ENCODE measurements around the gene ZBTB22. TPM values are rescaled to one million over a fixed set of nuclear protein-coding genes. Genes with fewer than 3 reads are reported as not detected.

Gene ZBTB22
- total RNA-seq, 2 donors from 2014 or later = 15.0 to 29.5 TPM

DNA sequence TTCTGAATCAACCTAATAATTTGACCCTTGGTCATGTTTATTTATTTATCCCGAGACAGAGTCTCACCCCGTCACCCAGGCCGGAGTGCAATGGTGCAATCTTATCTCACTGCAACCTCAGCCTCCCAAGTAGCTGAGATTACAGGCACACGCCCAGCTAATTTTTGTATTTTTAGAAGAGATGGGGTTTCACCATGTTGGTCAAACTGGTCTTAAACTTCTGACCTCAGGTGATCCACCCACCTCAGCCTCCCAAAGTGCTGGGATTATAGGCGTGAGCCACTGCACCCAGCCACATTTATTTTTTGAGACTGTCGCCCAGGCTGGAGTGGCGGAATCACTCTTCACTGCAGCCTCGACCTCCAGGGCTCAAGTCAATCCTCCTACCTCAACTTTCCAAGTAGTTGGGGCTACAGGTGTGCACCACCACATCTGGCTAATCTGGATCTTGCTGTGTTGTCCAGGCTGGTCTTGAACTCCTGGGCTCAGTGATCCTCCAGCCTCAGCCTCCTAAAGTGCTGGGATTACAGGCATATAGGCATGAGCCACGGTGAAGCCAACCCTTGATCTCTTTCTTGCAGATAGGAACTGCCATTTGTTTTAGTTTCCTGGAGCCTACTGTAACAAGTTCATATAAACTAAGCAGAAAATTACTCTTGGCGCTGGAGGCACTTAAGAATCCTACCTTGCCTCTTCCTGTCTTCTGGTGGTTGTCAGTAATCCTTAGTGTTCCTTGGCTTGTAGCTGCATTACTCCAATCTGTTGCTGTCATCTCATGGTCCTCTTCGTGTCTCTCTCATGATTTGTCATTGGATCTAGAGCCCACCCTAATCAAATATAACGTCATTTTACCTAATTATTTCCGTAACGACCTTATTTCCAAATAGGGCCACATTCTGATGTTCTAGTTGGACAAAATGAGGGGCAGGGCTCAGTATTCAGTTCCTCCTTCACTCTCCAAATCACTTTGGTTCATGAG is 43.3 kb downstream of the ZBTB22 start:
- Histone ChIP-seq H3K27me3 (replicated peaks; ENCODE audit: insufficient read depth) (no peaks in the 10 kb centered on the region), H3K9me3 (no peaks in the 10 kb centered on the region), H3K36me3 (peaks cover 10% of the 10 kb centered on the region), H3K4me3 (no peak overlapping the region), H3K4me1 (ENCODE audit: control insufficient read depth in 1 of 2, low read depth in 2 of 2) (peaks cover 27 to 63% of the 10 kb centered on the region in 2 donors), H3K27ac (no peak overlapping the region)
- DNase-seq (ENCODE audit: low spot score) (no peak), ATAC-seq (ENCODE audit: insufficient number of reproducible peaks, low FRiP score, low read depth) (no peak)
- TF ChIP-seq, protein P1, sequence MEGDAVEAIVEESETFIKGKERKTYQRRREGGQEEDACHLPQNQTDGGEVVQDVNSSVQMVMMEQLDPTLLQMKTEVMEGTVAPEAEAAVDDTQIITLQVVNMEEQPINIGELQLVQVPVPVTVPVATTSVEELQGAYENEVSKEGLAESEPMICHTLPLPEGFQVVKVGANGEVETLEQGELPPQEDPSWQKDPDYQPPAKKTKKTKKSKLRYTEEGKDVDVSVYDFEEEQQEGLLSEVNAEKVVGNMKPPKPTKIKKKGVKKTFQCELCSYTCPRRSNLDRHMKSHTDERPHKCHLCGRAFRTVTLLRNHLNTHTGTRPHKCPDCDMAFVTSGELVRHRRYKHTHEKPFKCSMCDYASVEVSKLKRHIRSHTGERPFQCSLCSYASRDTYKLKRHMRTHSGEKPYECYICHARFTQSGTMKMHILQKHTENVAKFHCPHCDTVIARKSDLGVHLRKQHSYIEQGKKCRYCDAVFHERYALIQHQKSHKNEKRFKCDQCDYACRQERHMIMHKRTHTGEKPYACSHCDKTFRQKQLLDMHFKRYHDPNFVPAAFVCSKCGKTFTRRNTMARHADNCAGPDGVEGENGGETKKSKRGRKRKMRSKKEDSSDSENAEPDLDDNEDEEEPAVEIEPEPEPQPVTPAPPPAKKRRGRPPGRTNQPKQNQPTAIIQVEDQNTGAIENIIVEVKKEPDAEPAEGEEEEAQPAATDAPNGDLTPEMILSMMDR (IDR thresholded peaks at IDR 0.05) = no peak

DNA sequence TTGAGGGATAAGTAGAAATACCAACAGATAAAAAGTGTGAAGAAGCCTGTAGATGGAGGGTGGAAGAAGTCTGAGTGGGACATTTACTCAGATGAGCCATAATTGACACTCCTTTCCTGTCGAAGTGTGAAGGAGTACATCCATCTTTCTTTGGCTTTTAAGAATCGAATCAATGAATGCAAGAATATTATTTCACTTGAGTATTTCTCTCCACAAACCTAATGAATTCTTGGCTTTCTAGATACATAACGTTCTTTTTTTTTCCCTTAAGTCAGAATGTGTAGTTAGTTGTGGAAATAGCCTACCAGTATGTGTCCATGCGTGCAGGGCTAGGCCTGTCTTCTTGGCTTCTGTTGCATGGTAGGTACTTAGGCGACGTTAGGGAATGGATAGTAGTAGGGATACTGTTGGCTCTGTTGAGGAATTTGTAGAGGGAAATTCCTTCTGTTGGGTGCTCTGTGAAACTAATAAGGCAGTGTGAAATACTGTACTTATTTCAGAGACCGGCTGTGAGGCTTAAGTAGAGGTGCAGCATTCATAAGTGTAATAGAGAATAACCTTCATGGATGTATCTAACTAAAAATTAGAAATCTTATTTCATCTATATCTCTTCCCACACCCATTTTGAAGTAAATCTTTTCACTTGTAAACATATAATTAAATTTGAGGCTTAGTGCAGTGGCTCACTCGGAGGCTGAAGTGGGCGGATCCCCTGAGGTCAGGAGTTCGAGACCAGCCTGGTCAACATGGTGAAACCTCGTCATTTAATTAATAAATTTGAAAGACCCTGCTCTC is 44.2 kb downstream of the ZBTB22 start:
- H3K27me3 ChIP-seq (replicated peaks; ENCODE audit: insufficient read depth) = no peaks in the 10 kb centered on the region
- no peak for DNase-seq (ENCODE audit: low spot score)
- H3K27ac ChIP-seq = peak overlapping the region in 1 of 2 donors; percentile 94
- TF ChIP-seq, protein P1 (IDR thresholded peaks at IDR 0.05) = no peak
- ATAC-seq (ENCODE audit: insufficient number of reproducible peaks, low FRiP score, low read depth) = no peak
- H3K36me3 ChIP-seq = peaks cover 12% of the 10 kb centered on the region
- peaks cover 27 to 58% of the 10 kb centered on the region in 2 donors for H3K4me1 ChIP-seq (ENCODE audit: control insufficient read depth in 1 of 2, low read depth in 2 of 2)
- no peaks in the 10 kb centered on the region for H3K9me3 ChIP-seq
- peak overlapping the region; percentile 89 for H3K4me3 ChIP-seq

DNA sequence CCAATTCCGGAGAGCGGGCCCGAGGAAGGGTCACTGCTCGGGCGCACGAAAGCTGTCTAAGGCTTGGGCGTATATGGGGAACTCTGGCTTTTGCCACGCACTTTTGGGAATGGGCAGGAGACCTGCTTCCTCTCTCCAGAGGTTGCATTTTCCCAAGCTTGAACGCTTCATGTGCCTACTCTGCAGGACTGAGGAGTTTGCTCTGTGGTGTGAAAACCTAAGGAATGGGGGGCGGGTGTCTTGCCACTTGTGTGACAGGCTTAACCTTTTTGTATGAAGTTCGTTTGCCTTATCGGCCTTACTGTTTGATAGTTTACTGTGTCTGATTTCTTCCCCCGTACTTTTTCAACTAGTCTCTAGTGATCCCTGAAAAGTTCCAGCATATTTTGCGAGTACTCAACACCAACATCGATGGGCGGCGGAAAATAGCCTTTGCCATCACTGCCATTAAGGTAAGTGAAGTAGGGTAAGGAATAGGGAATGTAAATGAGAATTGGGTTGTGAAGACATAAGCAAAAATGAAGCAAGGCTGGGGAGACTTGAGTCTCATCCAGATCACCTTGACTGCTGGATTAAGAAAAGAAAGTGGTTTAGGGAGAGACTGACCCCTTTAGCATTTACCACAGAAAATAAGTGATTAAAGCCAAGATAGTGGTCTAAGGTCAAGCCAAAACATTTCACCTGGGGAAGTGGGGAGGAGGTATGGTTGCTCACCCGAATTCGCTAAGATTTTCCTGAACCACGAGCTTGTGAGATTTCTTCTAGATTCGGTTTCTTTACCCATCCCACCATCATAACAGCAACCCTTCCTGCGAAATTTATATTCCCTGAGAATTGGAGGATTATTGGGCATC is 45.0 kb downstream of the ZBTB22 start:
- peak overlapping the region; percentile 89 for H3K4me3 ChIP-seq
- ATAC-seq (ENCODE audit: insufficient number of reproducible peaks, low FRiP score, low read depth) = no peak

DNA sequence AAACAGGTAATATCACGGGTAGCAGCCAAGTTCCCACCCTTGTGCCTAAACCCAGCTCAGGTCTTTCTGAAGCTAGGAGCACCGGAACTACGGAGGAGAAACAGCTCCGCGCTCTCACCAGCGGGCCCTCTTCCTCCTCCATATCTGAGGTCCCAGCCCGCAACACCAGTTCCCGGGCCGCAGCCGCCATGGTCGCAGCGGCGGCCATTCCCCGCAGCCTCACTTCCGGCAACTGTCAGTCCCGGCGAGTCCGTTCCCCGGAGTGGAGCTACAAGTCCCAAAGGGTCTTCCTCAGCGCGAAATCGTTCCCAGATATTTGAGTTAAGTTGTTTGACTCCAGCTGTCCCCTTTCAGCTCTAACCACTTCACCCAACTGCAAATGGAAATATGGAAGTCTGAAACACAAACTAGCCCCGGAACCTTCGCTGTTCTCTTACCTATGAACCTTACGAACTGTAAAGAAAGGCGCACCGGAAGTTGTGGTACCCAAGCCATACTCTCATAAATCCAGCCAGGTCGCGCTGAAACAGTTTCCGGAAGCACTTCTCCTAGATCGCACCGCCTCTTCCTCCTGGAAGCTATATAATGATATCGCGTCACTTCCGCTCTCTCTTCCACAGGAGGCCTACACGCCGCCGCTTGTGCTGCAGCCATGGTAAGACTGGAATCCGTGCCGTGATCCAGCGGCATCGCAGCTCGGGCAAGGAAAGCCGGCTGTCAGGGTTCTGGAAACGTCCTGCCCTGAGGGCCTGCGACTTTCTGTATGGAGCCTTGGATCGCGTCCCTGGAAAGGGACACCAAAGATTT is 45.9 kb downstream of the ZBTB22 start, which contains the start of the genes RPS18 and VPS52:
Gene RPS18, plus strand, starts transcription at position 608 of the 807 bp plus-strand sequence. Its CDS starts 45 bp downstream, at position 653.
Gene VPS52, minus strand, starts transcription at position 409 of the 807 bp plus-strand sequence. Its CDS starts 201 bp downstream, at position 208.
- Histone ChIP-seq H3K27ac (peak within 1 kb of the TSS; percentile 94 to 96), H3K9me3 (no peaks in the 10 kb centered on the region), H3K27me3 (replicated peaks; ENCODE audit: insufficient read depth) (no peaks in the 10 kb centered on the region), H3K4me1 (ENCODE audit: control insufficient read depth in 1 of 2, low read depth in 2 of 2) (peaks cover 27 to 51% of the 10 kb centered on the region in 2 donors), H3K36me3 (peaks cover 28% of the 10 kb centered on the region), H3K4me3 (peak within 1 kb of the TSS; percentile 89)
- peak; percentile 85 for ATAC-seq (ENCODE audit: insufficient number of reproducible peaks, low FRiP score, low read depth)
- DNase-seq (ENCODE audit: low spot score) = peak; percentile 92
- TF ChIP-seq, protein P1 (IDR thresholded peaks at IDR 0.05) = no peak

More for the DNA sequence above, 45.0 kb downstream of the ZBTB22 start:
- H3K4me1 ChIP-seq (ENCODE audit: control insufficient read depth in 1 of 2, low read depth in 2 of 2) = peaks cover 27 to 53% of the 10 kb centered on the region in 2 donors
- no peaks in the 10 kb centered on the region for H3K9me3 ChIP-seq
- no peak for DNase-seq (ENCODE audit: low spot score)
- TF ChIP-seq, protein P1 (IDR thresholded peaks at IDR 0.05) = no peak
- peak overlapping the region; percentile 94 to 96 for H3K27ac ChIP-seq
- H3K36me3 ChIP-seq = peaks cover 20% of the 10 kb centered on the region
- H3K27me3 ChIP-seq (replicated peaks; ENCODE audit: insufficient read depth) = no peaks in the 10 kb centered on the region
